Inflammatory macrophage treated with lipopolysaccharide for 1 hour (primary cell): ENCODE measurements around the gene POU3F1.

Source experiments
- DNase-seq, 2 donors: peaks; one replicate each; pipeline ENCODE4 v3.0.0-alpha.2; 2020 to 2022

POU3F1 gene

GRCh38 chr1:38000529-38001455, 45.8 kb downstream of the POU3F1 start:
- DNase-seq, result peak; percentile 42 to 76

- DNase-seq, result no peak
These were observed 46.4 kb downstream of the POU3F1 start for GRCh38 chr1:38000233-38000528.

GRCh38 chr1:37999430-38000232, 47.0 kb downstream of the POU3F1 start:
- peak; percentile 56 to 78 for DNase-seq

- no peak for DNase-seq
These were observed 47.6 kb downstream of the POU3F1 start for GRCh38 chr1:37998913-37999429.

GRCh38 chr1:37998089-37998808, 48.3 kb downstream of the POU3F1 start:
- no peak for DNase-seq

GRCh38 chr1:37997256-37998088, 49.1 kb downstream of the POU3F1 start:
- DNase-seq, result no peak

- DNase-seq, result no peak
These were observed 50.7 kb downstream of the POU3F1 start for GRCh38 chr1:37995751-37996345.

GRCh38 chr1:37994886-37995566, 51.6 kb downstream of the POU3F1 start:
- peak in 1 of 2 donors; percentile 29 for DNase-seq
